C4-2B (cell line): ENCODE data around the gene SLC29A4.

Experiments
- ZFX ChIP-seq: fragments of 450-650 bp; IDR thresholded peaks from 2 replicates; pipeline ENCODE4 v1.6.1; 2017
- TF ChIP-seq, protein P1 (sequence below): fragments of 450-650 bp; conservative IDR thresholded peaks from 2 replicates; pipeline ENCODE4 v1.5.1; 2017; ENCODE audit warnings: mild to moderate bottlenecking

DNA sequence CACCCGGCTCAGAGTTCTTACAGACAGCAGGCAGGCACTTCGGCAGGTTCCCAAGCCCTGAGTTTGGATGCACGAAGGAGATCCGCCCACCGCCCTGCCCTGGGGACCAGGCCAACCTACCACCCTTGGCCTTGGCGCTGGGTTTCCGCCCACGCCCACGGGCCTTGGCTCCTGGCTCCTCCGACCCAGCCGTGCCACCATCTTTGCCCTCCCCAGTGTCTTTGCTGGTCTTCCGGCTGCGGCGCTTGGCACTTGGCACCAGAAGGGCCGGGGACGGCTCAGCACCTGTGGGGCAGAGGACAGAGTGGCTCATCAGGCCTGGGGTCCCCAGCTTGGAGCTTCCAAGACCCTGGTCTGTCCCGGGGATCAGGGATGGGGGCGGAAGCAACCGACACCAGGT, 32.1 kb downstream of the SLC29A4 start:
- TF ChIP-seq, protein P1, sequence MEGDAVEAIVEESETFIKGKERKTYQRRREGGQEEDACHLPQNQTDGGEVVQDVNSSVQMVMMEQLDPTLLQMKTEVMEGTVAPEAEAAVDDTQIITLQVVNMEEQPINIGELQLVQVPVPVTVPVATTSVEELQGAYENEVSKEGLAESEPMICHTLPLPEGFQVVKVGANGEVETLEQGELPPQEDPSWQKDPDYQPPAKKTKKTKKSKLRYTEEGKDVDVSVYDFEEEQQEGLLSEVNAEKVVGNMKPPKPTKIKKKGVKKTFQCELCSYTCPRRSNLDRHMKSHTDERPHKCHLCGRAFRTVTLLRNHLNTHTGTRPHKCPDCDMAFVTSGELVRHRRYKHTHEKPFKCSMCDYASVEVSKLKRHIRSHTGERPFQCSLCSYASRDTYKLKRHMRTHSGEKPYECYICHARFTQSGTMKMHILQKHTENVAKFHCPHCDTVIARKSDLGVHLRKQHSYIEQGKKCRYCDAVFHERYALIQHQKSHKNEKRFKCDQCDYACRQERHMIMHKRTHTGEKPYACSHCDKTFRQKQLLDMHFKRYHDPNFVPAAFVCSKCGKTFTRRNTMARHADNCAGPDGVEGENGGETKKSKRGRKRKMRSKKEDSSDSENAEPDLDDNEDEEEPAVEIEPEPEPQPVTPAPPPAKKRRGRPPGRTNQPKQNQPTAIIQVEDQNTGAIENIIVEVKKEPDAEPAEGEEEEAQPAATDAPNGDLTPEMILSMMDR = no peak
- TF ChIP-seq ZFX = no peak
